ENCODE data around the gene ELMOD3. TPM values are rescaled to one million over a fixed set of nuclear protein-coding genes. Genes with fewer than 3 reads are reported as not detected.
A peak's percentile ranks its signal among the peaks of the same experiment; 100 is the strongest.

ELMOD3 gene
- total RNA-seq, 4 donors from 2014 or later: 17.4 to 21.5 (median 18.3) TPM

DNA sequence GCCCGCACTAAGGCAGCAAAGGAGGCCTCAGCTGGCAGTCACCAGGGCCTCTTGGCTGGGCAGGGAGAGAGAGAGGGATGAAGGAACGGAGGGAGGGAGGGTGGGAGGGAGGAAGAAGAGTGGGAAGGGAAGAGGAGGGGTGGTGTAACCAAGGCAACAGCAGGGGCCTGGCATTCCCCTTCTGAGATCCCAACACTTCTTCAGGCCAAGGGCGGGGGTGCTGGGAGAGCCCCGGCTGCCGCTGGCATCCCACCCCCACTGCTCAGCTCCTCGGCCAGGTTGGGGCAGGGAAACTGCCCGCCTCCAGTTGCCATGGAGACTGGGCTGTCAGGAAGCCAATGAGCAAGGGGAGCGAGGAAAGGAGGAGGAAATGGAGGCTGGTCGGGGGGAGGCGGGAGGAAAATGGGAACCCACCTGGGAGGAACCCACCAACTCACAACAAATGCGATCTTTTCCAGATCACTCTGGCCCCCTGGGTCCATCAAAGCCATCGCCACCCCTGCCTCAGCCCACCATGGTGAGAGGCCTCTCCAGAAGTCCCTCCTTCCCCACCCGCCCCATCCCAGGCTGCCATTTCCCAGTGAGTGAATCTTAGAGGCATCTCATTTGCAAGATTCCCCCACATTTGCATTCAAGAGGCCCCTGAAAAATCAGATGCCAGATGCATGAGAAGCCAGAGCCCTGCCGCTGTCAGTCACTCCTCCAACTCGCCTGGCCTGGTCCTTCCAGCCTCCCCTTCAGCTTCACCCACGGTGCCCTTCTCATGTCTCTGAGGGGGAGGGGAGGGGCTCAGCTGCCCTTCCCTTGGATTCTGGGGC lies 76.4 kb downstream of the ELMOD3 start:
- Histone ChIP-seq H3K9me3 (no peaks in the 10 kb centered on the region), H3K27ac (replicated peaks in 1 of 4) (peak overlapping the region in 1 of 4 donors; percentile 14), H3K27me3 (no peaks in the 10 kb centered on the region), H3K4me1 (peaks cover 26 to 34% (median 33%) of the 10 kb centered on the region in 4 donors), H3K4me3 (no peak overlapping the region), H3K36me3 (no peaks in the 10 kb centered on the region)
- intact Hi-C loops (cut with DNase I): loop anchor here (5.0 kb wide), 1 partner anchor 171 kb away; the partner anchor contains the start of gene TMEM150A
- DNase-seq (ENCODE audit: extremely low spot score): no peak
- WGBS: 67% methylated on average over 12 of the region's 16 CpGs
- TF ChIP-seq POLR2AphosphoS5 (IDR thresholded peaks at IDR 0.05) (no peak), POLR2A (IDR thresholded peaks at IDR 0.05; ENCODE audit: low read depth) (no peak), EP300 (IDR thresholded peaks at IDR 0.05) (no peak)
- TF ChIP-seq, protein P1, sequence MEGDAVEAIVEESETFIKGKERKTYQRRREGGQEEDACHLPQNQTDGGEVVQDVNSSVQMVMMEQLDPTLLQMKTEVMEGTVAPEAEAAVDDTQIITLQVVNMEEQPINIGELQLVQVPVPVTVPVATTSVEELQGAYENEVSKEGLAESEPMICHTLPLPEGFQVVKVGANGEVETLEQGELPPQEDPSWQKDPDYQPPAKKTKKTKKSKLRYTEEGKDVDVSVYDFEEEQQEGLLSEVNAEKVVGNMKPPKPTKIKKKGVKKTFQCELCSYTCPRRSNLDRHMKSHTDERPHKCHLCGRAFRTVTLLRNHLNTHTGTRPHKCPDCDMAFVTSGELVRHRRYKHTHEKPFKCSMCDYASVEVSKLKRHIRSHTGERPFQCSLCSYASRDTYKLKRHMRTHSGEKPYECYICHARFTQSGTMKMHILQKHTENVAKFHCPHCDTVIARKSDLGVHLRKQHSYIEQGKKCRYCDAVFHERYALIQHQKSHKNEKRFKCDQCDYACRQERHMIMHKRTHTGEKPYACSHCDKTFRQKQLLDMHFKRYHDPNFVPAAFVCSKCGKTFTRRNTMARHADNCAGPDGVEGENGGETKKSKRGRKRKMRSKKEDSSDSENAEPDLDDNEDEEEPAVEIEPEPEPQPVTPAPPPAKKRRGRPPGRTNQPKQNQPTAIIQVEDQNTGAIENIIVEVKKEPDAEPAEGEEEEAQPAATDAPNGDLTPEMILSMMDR (IDR thresholded peaks at IDR 0.05): no peak

DNA sequence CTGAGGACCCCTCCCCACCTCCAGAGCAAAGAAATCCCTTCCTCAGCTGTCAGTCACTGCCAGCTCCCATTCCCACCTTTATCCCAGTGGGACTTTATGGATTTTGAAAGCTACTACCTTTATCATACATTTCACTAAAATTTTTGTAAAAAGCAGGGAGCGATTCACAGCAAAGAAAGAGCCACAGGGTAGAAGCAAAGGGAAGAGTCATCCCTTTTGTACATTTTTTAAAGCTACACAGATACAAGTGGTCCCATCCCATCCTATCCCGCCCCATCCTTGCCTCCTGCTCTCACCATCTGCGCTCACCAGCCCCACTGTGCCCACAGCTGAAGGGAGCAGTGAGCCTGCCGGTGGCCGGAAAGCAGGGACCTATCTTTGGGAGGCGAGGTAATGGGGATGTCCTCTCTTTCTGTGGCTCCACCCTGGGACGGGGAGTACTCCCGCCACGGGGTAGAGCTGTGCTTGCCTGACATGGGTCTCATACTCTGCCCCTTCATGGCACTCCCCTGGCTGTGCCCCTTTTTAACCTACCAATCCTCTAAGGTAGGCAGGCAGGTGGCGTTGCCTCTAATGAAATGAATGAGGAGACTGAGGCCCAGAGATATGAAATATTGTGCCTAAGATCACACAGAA lies 77.1 kb downstream of the ELMOD3 start:
- no peak for DNase-seq (ENCODE audit: extremely low spot score)
- Histone ChIP-seq H3K27ac (replicated peaks in 1 of 4) (peak overlapping the region in 1 of 4 donors; percentile 14), H3K4me3 (no peak overlapping the region), H3K9me3 (no peaks in the 10 kb centered on the region), H3K4me1 (peaks cover 30 to 41% (median 40%) of the 10 kb centered on the region in 4 donors), H3K36me3 (no peaks in the 10 kb centered on the region), H3K27me3 (no peaks in the 10 kb centered on the region)
- 84% methylated on average over 8 of the region's 10 CpGs for WGBS
- intact Hi-C loops (cut with DNase I): loop anchor here (5.0 kb wide), 1 partner anchor 171 kb away; the partner anchor contains the start of gene TMEM150A
- TF ChIP-seq EP300 (IDR thresholded peaks at IDR 0.05): no peak
- no peak for TF ChIP-seq POLR2A (IDR thresholded peaks at IDR 0.05; ENCODE audit: low read depth)
- no peak for TF ChIP-seq POLR2AphosphoS5 (IDR thresholded peaks at IDR 0.05)
- TF ChIP-seq, protein P1 (IDR thresholded peaks at IDR 0.05): no peak

DNA sequence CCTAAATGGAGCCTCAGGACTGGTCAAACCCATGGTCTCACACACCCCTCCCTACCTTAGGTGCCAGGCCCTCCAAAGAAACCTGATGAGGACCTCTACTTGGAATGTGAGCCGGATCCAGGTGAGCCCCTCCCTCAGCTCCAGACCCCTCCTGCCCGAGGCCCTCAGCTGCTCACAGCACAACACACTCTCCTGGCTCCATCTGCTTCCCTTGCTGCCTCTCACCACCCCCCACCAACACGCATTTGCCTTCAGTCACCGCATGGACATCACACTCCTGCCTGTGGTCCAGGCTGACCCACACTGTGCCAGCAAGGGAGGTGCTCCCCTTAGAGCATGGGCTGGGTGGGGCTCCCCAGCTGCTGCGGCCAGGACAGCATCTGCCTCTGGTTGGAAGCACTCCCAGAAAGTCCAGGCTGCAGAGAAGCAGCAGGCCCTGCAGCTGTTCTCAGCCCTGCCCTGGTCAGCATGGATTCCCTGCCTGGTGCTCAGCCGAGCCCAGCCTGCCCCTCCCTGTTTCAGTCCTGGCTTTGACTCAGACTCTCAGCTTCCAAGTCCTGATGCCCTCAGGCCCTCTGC lies 79.0 kb downstream of the ELMOD3 start:
- no peaks in the 10 kb centered on the region for H3K36me3 ChIP-seq
- 36% methylated on average over 5 of the region's 6 CpGs for WGBS
- H3K27me3 ChIP-seq: no peaks in the 10 kb centered on the region
- H3K27ac ChIP-seq (replicated peaks in 1 of 4): peak overlapping the region; percentile 94 to 99 (median 96)
- TF ChIP-seq, protein P1 (IDR thresholded peaks at IDR 0.05): no peak
- no peak for TF ChIP-seq EP300 (IDR thresholded peaks at IDR 0.05)
- TF ChIP-seq POLR2AphosphoS5 (IDR thresholded peaks at IDR 0.05): peak; percentile 84 to 92
- intact Hi-C loops (cut with DNase I): loop anchor here (5.0 kb wide), 1 partner anchor 169 kb away; the partner anchor contains the start of gene TMEM150A
- no peak overlapping the region for H3K4me3 ChIP-seq
- H3K4me1 ChIP-seq: peaks cover 44 to 61% (median 58%) of the 10 kb centered on the region in 4 donors
- H3K9me3 ChIP-seq: no peaks in the 10 kb centered on the region
- DNase-seq (ENCODE audit: extremely low spot score): peak; percentile 94

DNA sequence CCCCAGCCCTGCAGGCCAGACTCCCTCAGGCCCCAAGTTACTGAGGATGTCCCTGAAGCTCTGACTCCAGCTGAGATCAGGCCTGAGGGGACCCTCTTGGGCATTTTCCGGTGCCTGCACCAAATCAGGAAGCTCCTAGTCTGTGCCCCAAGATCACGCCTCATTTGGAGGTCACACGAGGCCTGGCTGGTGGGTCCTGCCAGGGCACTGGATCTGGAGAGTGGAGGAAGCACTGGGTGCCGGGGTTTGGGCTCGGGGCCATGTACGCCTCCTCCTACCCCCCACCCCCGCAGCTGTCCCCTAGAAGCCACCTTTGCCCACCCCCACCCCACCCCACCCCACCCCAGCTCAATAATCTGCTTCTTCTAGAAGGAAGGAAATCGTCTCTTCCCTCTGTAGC lies 80.1 kb downstream of the ELMOD3 start:
- TF ChIP-seq POLR2A (IDR thresholded peaks at IDR 0.05; ENCODE audit: low read depth) (no peak), EP300 (IDR thresholded peaks at IDR 0.05) (no peak)
- DNase-seq (ENCODE audit: extremely low spot score): no peak
- Histone ChIP-seq H3K9me3 (no peaks in the 10 kb centered on the region), H3K4me1 (peaks cover 49 to 71% (median 66%) of the 10 kb centered on the region in 4 donors), H3K27me3 (no peaks in the 10 kb centered on the region), H3K36me3 (no peaks in the 10 kb centered on the region), H3K27ac (replicated peaks in 1 of 4) (peak overlapping the region; percentile 94 to 99 (median 96)), H3K4me3 (no peak overlapping the region)
- 95% methylated on average over 6 of the region's 8 CpGs for WGBS
- intact Hi-C loops (cut with DNase I): loop anchor here (5.0 kb wide), 1 partner anchor 168 kb away; the partner anchor contains the start of gene TMEM150A
